ENCODE results near the gene UBE2G2.

GRCh38 chr21:44842087-44842486 is 40.5 kb upstream of the UBE2G2 start:
- TF ChIP-seq, protein P1, sequence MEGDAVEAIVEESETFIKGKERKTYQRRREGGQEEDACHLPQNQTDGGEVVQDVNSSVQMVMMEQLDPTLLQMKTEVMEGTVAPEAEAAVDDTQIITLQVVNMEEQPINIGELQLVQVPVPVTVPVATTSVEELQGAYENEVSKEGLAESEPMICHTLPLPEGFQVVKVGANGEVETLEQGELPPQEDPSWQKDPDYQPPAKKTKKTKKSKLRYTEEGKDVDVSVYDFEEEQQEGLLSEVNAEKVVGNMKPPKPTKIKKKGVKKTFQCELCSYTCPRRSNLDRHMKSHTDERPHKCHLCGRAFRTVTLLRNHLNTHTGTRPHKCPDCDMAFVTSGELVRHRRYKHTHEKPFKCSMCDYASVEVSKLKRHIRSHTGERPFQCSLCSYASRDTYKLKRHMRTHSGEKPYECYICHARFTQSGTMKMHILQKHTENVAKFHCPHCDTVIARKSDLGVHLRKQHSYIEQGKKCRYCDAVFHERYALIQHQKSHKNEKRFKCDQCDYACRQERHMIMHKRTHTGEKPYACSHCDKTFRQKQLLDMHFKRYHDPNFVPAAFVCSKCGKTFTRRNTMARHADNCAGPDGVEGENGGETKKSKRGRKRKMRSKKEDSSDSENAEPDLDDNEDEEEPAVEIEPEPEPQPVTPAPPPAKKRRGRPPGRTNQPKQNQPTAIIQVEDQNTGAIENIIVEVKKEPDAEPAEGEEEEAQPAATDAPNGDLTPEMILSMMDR (IDR thresholded peaks at IDR 0.05) = no peak
- no peak for TF ChIP-seq POLR2AphosphoS5 (IDR thresholded peaks at IDR 0.05)
- no peak for TF ChIP-seq POLR2A (IDR thresholded peaks at IDR 0.05)
- no peak for TF ChIP-seq EP300 (IDR thresholded peaks at IDR 0.05; ENCODE audit: low read depth)
